Glutamatergic neuron (in vitro differentiated cells): Measurements from ENCODE around the gene AHCYL1. TPM values are rescaled to one million over a fixed set of nuclear protein-coding genes. Genes with fewer than 3 reads are reported as not detected.

ENCODE experiments used
- DNase-seq: peaks from one replicate; pipeline ENCODE4 v3.0.0; 2022
- H3K27ac Mint-ChIP-seq: one replicate; pipeline ENCODE4 v1.8.0; 2020; ENCODE audit warnings: mild to moderate bottlenecking, mixed read lengths, inconsistent platforms; ENCODE audit not compliant: unreplicated experiment
- H3K27me3 Mint-ChIP-seq: one replicate; pipeline ENCODE4 v1.8.0; 2020; ENCODE audit warnings: mild to moderate bottlenecking, moderate library complexity, mixed read lengths, inconsistent platforms; ENCODE audit not compliant: unreplicated experiment
- H3K36me3 Mint-ChIP-seq: one replicate; pipeline ENCODE4 v1.8.0; 2020; ENCODE audit warnings: mild to moderate bottlenecking, mixed read lengths, inconsistent platforms; ENCODE audit not compliant: unreplicated experiment
- H3K4me1 Mint-ChIP-seq: one replicate; pipeline ENCODE4 v1.8.0; 2020; ENCODE audit warnings: mild to moderate bottlenecking, low read depth, mixed read lengths, inconsistent platforms; ENCODE audit not compliant: unreplicated experiment
- H3K4me3 Mint-ChIP-seq: one replicate; pipeline ENCODE4 v1.8.0; 2020; ENCODE audit warnings: mild to moderate bottlenecking, mixed read lengths, inconsistent platforms; ENCODE audit not compliant: unreplicated experiment
- H3K9me3 Mint-ChIP-seq: one replicate; pipeline ENCODE4 v1.8.0; 2020; ENCODE audit warnings: mild to moderate bottlenecking, moderate library complexity, mixed read lengths, inconsistent platforms; ENCODE audit not compliant: unreplicated experiment
- total RNA-seq: library from RNA; stranded (reverse); fragmentation: NEBNext Ultra II Directional; extraction: Animal tissue kit (Norgen Biotek cat#: 25700); gene quantifications from one replicate; pipeline ENCODE4 v1.2.1, GENCODE V29; 2021; ENCODE audit not compliant: unreplicated experiment
- TF ChIP-seq, protein P1 (sequence below): fragments of 200-600 bp; sonication (generic); IDR thresholded peaks from one replicate; pipeline ENCODE4 v1.5.0; 2021; ENCODE audit not compliant: partially characterized antibody, unreplicated experiment

Gene AHCYL1
- total RNA-seq, 1 donor from 2014 or later, result 73.8 TPM

DNA sequence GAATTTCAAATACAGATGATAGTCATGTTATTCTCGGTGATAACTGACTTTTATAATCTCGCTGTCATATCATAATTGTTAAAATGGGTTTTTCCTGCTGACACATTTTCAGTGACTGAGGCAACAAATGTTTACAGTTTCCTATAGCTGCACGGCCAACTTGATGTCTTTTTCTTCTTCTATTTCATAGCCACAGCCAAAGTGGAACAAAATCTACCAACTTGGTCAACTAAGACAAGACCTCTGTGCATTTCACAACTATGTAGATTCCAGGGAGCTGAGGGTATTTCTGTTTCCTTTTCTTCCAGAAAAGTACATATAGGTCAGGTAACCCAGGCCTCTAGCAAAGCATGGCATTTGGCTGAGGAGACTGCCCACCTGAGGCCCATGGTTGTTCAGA lies 10.4 kb upstream of the AHCYL1 start:
- DNase-seq, result no peak
- H3K36me3 Mint-ChIP-seq, result no peaks in the 10 kb centered on the region

DNA sequence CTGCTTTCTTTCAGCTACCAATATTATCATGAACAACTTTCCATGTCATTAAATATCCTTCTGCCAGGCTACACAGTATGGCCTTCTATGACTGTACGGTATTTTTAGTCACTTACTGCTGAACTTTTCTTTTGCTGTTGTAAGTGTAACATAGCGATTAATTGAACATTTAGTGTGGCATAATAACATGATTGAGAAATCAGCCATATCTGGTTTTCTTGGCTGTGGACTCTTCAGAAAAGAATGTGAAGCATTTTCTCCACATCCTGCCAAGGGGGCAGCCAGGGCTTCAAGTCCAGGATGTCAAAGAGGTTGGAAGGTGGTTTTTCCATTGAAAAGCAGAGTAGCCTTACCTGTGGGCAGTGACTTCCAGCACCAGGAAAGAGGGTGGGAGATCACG lies 8.8 kb upstream of the AHCYL1 start:
- Mint-ChIP-seq H3K4me1 (no peaks in the 10 kb centered on the region), H3K36me3 (no peaks in the 10 kb centered on the region), H3K27ac (no peak overlapping the region), H3K9me3 (no peaks in the 10 kb centered on the region), H3K27me3 (peaks cover 2% of the 10 kb centered on the region), H3K4me3 (no peak overlapping the region)
- DNase-seq, result no peak
- TF ChIP-seq, protein P1, sequence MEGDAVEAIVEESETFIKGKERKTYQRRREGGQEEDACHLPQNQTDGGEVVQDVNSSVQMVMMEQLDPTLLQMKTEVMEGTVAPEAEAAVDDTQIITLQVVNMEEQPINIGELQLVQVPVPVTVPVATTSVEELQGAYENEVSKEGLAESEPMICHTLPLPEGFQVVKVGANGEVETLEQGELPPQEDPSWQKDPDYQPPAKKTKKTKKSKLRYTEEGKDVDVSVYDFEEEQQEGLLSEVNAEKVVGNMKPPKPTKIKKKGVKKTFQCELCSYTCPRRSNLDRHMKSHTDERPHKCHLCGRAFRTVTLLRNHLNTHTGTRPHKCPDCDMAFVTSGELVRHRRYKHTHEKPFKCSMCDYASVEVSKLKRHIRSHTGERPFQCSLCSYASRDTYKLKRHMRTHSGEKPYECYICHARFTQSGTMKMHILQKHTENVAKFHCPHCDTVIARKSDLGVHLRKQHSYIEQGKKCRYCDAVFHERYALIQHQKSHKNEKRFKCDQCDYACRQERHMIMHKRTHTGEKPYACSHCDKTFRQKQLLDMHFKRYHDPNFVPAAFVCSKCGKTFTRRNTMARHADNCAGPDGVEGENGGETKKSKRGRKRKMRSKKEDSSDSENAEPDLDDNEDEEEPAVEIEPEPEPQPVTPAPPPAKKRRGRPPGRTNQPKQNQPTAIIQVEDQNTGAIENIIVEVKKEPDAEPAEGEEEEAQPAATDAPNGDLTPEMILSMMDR, result no peak

More for the DNA sequence above, 10.4 kb upstream of the AHCYL1 start:
- no peaks in the 10 kb centered on the region for H3K4me1 Mint-ChIP-seq
- H3K4me3 Mint-ChIP-seq, result no peak overlapping the region
- TF ChIP-seq, protein P1, result no peak
- no peaks in the 10 kb centered on the region for H3K9me3 Mint-ChIP-seq
- H3K27me3 Mint-ChIP-seq, result no peaks in the 10 kb centered on the region
- no peak overlapping the region for H3K27ac Mint-ChIP-seq

GRCh38 chr1:109976762-109977161 lies 7.8 kb upstream of the AHCYL1 start:
- TF ChIP-seq, protein P1, result no peak
- peaks cover 2% of the 10 kb centered on the region for H3K27me3 Mint-ChIP-seq
- H3K27ac Mint-ChIP-seq, result no peak overlapping the region
- peaks cover 1% of the 10 kb centered on the region for H3K9me3 Mint-ChIP-seq
- H3K4me3 Mint-ChIP-seq, result no peak overlapping the region
- no peaks in the 10 kb centered on the region for H3K36me3 Mint-ChIP-seq
- no peak for DNase-seq
- H3K4me1 Mint-ChIP-seq, result no peaks in the 10 kb centered on the region

GRCh38 chr1:109977225-109977624 lies 7.3 kb upstream of the AHCYL1 start:
- H3K9me3 Mint-ChIP-seq, result peaks cover 5% of the 10 kb centered on the region
- H3K36me3 Mint-ChIP-seq, result no peaks in the 10 kb centered on the region
- H3K27me3 Mint-ChIP-seq, result peaks cover 2% of the 10 kb centered on the region
- TF ChIP-seq, protein P1, result no peak
- no peaks in the 10 kb centered on the region for H3K4me1 Mint-ChIP-seq
- H3K4me3 Mint-ChIP-seq, result no peak overlapping the region
- DNase-seq, result no peak
- no peak overlapping the region for H3K27ac Mint-ChIP-seq

DNA sequence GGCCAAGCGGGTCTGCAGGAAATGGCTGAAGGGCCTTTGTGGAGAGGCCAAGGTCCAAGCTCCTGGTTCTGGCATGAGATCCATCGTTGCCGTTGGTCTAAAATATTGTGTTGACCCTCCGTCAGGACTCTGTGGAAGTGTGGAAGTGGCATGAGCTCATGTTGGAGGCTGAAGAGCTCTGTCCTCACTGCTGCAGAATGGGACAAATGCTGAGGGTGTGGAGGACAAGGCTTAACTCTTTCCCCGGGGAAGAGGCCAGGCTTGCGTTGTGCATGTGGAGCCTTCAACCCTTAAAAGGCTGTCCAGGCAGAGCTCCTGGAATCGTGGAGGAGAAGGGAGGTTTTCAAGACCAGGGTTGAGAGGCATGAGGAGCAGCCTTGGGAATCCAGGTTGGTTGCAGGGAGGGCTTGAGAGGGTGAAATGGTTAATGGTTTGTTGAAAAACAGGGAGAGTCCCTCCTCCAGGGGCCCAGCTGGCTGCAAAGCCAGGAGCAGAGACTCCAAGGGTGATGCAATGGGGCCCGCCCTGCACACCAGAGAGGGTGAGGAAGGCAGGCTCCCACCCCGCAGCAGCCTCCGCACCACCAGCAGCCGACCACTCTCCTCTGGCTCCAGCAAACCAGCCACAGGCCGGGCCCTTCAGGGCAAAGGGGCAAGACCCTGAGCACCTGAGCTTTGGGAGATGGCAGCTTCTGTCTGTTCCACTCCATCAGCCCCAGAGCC lies 6.7 kb upstream of the AHCYL1 start:
- peaks cover 2% of the 10 kb centered on the region for H3K27me3 Mint-ChIP-seq
- DNase-seq, result no peak

More for the DNA sequence above, 6.7 kb upstream of the AHCYL1 start:
- Mint-ChIP-seq H3K9me3 (peaks cover 5% of the 10 kb centered on the region), H3K27ac (no peak overlapping the region), H3K4me1 (no peaks in the 10 kb centered on the region), H3K36me3 (no peaks in the 10 kb centered on the region), H3K4me3 (no peak overlapping the region)
- TF ChIP-seq, protein P1, result no peak
